Stromal cell of bone marrow (primary cell): ENCODE measurements around the gene DENR.

ENCODE experiments used
- DNase-seq: peaks from one replicate; pipeline ENCODE4 v3.0.0-alpha.2; 2012; ENCODE audit warnings: low read depth

The DENR gene

DNA sequence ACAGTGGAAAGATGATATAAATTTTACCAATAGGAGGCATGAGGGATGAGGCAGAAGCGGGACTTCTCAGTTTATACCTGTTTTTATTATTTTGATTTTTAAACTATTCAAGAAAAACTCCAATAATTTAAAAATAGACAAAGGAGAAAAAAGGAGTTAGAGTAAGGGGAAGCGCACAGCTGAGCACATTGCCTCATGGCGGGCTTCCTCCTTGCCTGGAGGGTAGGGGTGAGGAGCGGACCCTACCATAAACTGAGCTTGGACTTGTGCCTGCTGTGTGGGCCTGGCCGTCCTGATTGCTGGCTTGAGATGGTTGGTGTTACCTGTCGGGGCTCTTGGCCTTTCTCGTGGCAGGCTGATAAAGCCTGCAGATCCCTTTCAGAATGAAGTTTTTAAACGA lies 67.5 kb downstream of the DENR start:
- DNase-seq = no peak
